Endothelial cell of umbilical vein (primary cell): Measurements from ENCODE around the gene TRERF1. TPM values are rescaled to one million over a fixed set of nuclear protein-coding genes. Genes with fewer than 3 reads are reported as not detected.
"Not testable (repeated sequence)": the region's sequence is repeated elsewhere in the genome, so short reads cannot be mapped to it uniquely, and the experiment has no call there.

ENCODE experiments used
- BruUV-seq: library from RNA; stranded (reverse); fragments of 400-500 nt; replicated peaks from 2 replicates; lab custom pipeline; 2021; lab: Mats Ljungman, UMichigan
- CTCF ChIA-PET: fragments of 300-600, 350-600 bp; sonication (Branson Sonifier 250); formaldehyde crosslinking; loops from one replicate; lab custom pipeline; 2021; ENCODE audit warnings: antibody characterized with exemption, inconsistent platforms; lab: Charles Lee
- POLR2A ChIA-PET: fragments of 300-600, 350-600 bp; sonication (Branson Sonifier 250); formaldehyde crosslinking; loops from one replicate; lab custom pipeline; 2021; ENCODE audit warnings: antibody characterized with exemption, inconsistent platforms; lab: Charles Lee
- DNase-seq: peaks from one replicate; pipeline ENCODE4 v3.0.0-alpha.2; 2011; ENCODE audit warnings: low read depth, low spot score
- FAIRE-seq: peaks from 2 replicates; lab custom pipeline; 2011; peaks lifted over from hg19 to GRCh38; lab: Jason Lieb, UNC
- H2AFZ ChIP-seq: 2 replicates; pipeline ENCODE4 v1.6.0; 2012; ENCODE audit warnings: low read depth, low read length, control low read depth, inconsistent platforms
- H3K27ac ChIP-seq: 2 replicates; pipeline ENCODE4 v1.5.1; 2011; ENCODE audit warnings: low read depth, mild to moderate bottlenecking, control low read depth, low read length, moderate library complexity; ENCODE audit not compliant: insufficient read depth
- H3K27me3 ChIP-seq, 2 experiments: 2 replicates each; pipeline versions ENCODE4 v1.6.0 to v1.6.1; 2011; ENCODE audit warnings: low read length in 2 of 2, mixed read lengths in 1 of 2; ENCODE audit not compliant: control insufficient read depth in 2 of 2, insufficient read depth in 2 of 2
- H3K36me3 ChIP-seq, 2 experiments: 2 replicates in 1 of 2; 3 replicates in 1 of 2; pipeline ENCODE4 v1.5.1; 2011; ENCODE audit warnings: low read length in 2 of 2, mild to moderate bottlenecking in 1 of 2, moderate library complexity in 1 of 2; ENCODE audit not compliant: control insufficient read depth in 2 of 2, insufficient read depth in 2 of 2; ENCODE audit errors: extremely low read depth in 1 of 2
- H3K4me1 ChIP-seq: 3 replicates; pipeline ENCODE4 v1.5.1; 2011; ENCODE audit warnings: mild to moderate bottlenecking, low read length; ENCODE audit not compliant: control insufficient read depth, insufficient read depth; ENCODE audit errors: extremely low read depth
- H3K4me2 ChIP-seq: 2 replicates; pipeline ENCODE4 v1.6.1; 2011; ENCODE audit warnings: low read length, control low read depth, mixed read lengths; ENCODE audit not compliant: insufficient read depth
- H3K4me3 ChIP-seq, 3 experiments: fragments of 200-600 bp in 1 of 3; sonication (generic), shearing (Covaris generic) in 1 of 3; replicated peaks in 1 of 3; 2 replicates each; pipeline ENCODE4 v1.5.1; 2011 to 2016; ENCODE audit warnings: control low read depth in 3 of 3, low read length in 3 of 3, mild to moderate bottlenecking in 2 of 3, inconsistent platforms in 1 of 3, low read depth in 1 of 3, moderate library complexity in 1 of 3; ENCODE audit not compliant: insufficient read depth in 1 of 3
- H3K79me2 ChIP-seq: 2 replicates; pipeline ENCODE4 v1.6.0; 2012; ENCODE audit warnings: low read length, inconsistent platforms; ENCODE audit not compliant: control insufficient read depth, insufficient read depth
- H3K9ac ChIP-seq: replicated peaks from 2 replicates; pipeline ENCODE3; 2011; ENCODE audit warnings: low read length, control low read depth; ENCODE audit not compliant: insufficient read depth; ENCODE audit errors: extremely low read depth
- H3K9me1 ChIP-seq: replicated peaks from 3 replicates; pipeline ENCODE4 v1.6.0; 2011; ENCODE audit warnings: mild to moderate bottlenecking, low read length; ENCODE audit not compliant: control insufficient read depth, insufficient read depth; ENCODE audit errors: extremely low read depth
- H3K9me3 ChIP-seq: replicated peaks from 2 replicates; pipeline ENCODE4 v1.5.1; 2012; ENCODE audit warnings: low read length, inconsistent platforms; ENCODE audit not compliant: control insufficient read depth, insufficient read depth
- H4K20me1 ChIP-seq: replicated peaks from 2 replicates; pipeline ENCODE3; 2011; ENCODE audit warnings: mild to moderate bottlenecking, low read length; ENCODE audit not compliant: control insufficient read depth, insufficient read depth; ENCODE audit errors: extremely low read depth
- EZH2 ChIP-seq: IDR thresholded peaks from 2 replicates; pipeline ENCODE4 v1.6.1; 2012; ENCODE audit warnings: borderline replicate concordance, low read depth, mild to moderate bottlenecking, moderate library complexity, low read length, inconsistent platforms; ENCODE audit not compliant: severe bottlenecking
- FOS ChIP-seq: IDR thresholded peaks from 2 replicates; pipeline ENCODE4 v1.6.1; 2011; ENCODE audit warnings: mild to moderate bottlenecking, low read length, moderate library complexity, borderline replicate concordance; ENCODE audit not compliant: insufficient read depth
- GATA2 ChIP-seq: IDR thresholded peaks from 2 replicates; pipeline ENCODE4 v1.7.0; 2011; ENCODE audit warnings: low read depth, mild to moderate bottlenecking, moderate library complexity, mixed read lengths, low read length; ENCODE audit not compliant: insufficient read length, insufficient read depth
- JUN ChIP-seq: IDR thresholded peaks from 2 replicates; pipeline ENCODE4 v1.6.1; 2011; ENCODE audit warnings: borderline replicate concordance, low read depth; ENCODE audit not compliant: insufficient read length, insufficient read depth
- MYC ChIP-seq: IDR thresholded peaks from one replicate; pipeline ENCODE4 v1.6.1; 2011; ENCODE audit warnings: mild to moderate bottlenecking, low read depth, low read length
- POLR2A ChIP-seq: IDR thresholded peaks from 2 replicates; pipeline ENCODE4 v1.6.1; 2012; ENCODE audit warnings: low read depth, mild to moderate bottlenecking, control low read depth, low read length
- POLR2AphosphoS5 ChIP-seq: IDR thresholded peaks from 2 replicates; pipeline ENCODE4 v1.6.1; 2012; ENCODE audit warnings: low read depth, mild to moderate bottlenecking, control low read depth, low read length, moderate library complexity; ENCODE audit not compliant: insufficient read depth
- dilution Hi-C: fragments of 300-500 bp; cut with MboI; formaldehyde crosslinking; loops from one replicate; pipeline ENCODE4 v1.15.0; 2019; ENCODE audit warnings: low sequenced_read_pairs; ENCODE audit not compliant: extremely low pct_ligation_motif_present
- intact Hi-C: fragments of 100-400 bp; cut with micrococcal nuclease; formaldehyde crosslinking; loops from one replicate; pipeline ENCODE4 v1.10.0; 2022
- polyA plus RNA-seq, 4 experiments: library from polyadenylated mRNA; depleted of rRNA in 3 of 4; stranded (reverse) in 3 of 4; unstranded in 1 of 4; fragments of >200 nt; gene quantifications; 2 replicates each; pipeline versions ENCODE4 v1.2.1 to v1.2.3, GENCODE V29; 2011 to 2012; ENCODE audit warnings: missing spikeins in 1 of 4
- total RNA-seq: library from RNA; stranded (reverse); gene quantifications from 2 replicates; pipeline ENCODE4 v1.2.3, GENCODE V29; 2021
- TF ChIP-seq, protein P1 (sequence below), 2 donors: IDR thresholded peaks; 1 replicate in 1 of 2; 2 replicates in 1 of 2; pipeline ENCODE4 v1.5.1; 2011; ENCODE audit warnings: low read length in 2 of 2, mild to moderate bottlenecking in 2 of 2, moderate library complexity in 2 of 2, control low read depth in 1 of 2, inconsistent platforms in 1 of 2, low read depth in 1 of 2; ENCODE audit not compliant: insufficient read depth in 1 of 2; ENCODE audit errors: extremely low read depth in 1 of 2
- TF ChIP-seq, protein P2 (sequence below): IDR thresholded peaks from 2 replicates; pipeline ENCODE4 v1.6.1; 2011; ENCODE audit not compliant: insufficient read depth, insufficient read length

The TRERF1 gene
- total and polyA plus RNA-seq, 2 donors (not counting 3 experiments of a cell fraction or from before 2014, with no cell fraction given) = 0.73 to 5.5 TPM

DNA sequence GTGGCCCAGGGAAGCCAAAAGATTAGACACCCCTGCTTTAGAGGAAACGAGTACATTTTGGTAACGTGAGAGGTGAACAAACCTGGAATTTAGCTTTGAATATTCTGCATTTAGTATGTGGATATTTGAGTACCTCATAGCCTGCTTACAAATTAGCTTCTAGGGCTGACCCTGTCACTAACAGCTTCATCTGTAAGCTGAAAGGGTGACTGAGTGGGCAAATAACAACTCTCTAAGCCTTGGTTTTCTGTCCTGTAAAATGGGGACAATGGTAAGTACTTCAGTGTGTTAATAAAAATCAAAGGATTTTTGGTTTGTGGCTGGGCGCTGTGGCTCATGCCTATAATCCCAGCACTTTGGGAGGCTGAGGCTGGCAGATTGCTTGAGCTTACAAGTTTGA, 248.5 kb downstream of the TRERF1 start:
- Histone ChIP-seq H3K9me1 (no peaks in the 10 kb centered on the region), H3K79me2 (no peaks in the 10 kb centered on the region), H3K4me2 (no peak overlapping the region), H3K9ac (no peak overlapping the region), H3K4me1 (peaks cover under 1% of the 10 kb centered on the region), H3K27me3 (no peaks in the 10 kb centered on the region), H3K27ac (no peak overlapping the region), H3K36me3 (peaks cover 4 to 7% of the 10 kb centered on the region in 2 experiments), H3K9me3 (no peaks in the 10 kb centered on the region), H4K20me1 (no peaks in the 10 kb centered on the region), H3K4me3 (no peak overlapping the region), H2AFZ (no peak overlapping the region)
- ChIA-PET POLR2A (no interaction called here), CTCF (interaction anchor here (1.9 to 4.7 kb wide), 2 partner anchors 12 to 344 kb away, joined by 6 to 22 read pairs; no protein-coding TSS in a partner anchor)
- no TSS peak for BruUV-seq
- dilution Hi-C loops = no loop called here
- intact Hi-C loops = no loop called here
- TF ChIP-seq JUN (no peak), EZH2 (no peak), POLR2A (no peak), POLR2AphosphoS5 (no peak), GATA2 (no peak), MYC (no peak), FOS (no peak)
- TF ChIP-seq, protein P1, sequence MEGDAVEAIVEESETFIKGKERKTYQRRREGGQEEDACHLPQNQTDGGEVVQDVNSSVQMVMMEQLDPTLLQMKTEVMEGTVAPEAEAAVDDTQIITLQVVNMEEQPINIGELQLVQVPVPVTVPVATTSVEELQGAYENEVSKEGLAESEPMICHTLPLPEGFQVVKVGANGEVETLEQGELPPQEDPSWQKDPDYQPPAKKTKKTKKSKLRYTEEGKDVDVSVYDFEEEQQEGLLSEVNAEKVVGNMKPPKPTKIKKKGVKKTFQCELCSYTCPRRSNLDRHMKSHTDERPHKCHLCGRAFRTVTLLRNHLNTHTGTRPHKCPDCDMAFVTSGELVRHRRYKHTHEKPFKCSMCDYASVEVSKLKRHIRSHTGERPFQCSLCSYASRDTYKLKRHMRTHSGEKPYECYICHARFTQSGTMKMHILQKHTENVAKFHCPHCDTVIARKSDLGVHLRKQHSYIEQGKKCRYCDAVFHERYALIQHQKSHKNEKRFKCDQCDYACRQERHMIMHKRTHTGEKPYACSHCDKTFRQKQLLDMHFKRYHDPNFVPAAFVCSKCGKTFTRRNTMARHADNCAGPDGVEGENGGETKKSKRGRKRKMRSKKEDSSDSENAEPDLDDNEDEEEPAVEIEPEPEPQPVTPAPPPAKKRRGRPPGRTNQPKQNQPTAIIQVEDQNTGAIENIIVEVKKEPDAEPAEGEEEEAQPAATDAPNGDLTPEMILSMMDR (IDR thresholded peaks at IDR 0.05; ENCODE audit: extremely low read depth in 1 of 2, insufficient read depth in 1 of 2, low read depth in 1 of 2, low read length in 2 of 2) = no peak
- TF ChIP-seq, protein P2, sequence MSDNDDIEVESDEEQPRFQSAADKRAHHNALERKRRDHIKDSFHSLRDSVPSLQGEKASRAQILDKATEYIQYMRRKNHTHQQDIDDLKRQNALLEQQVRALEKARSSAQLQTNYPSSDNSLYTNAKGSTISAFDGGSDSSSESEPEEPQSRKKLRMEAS = no peak
- DNase-seq (no peak), FAIRE-seq (no peak)

DNA sequence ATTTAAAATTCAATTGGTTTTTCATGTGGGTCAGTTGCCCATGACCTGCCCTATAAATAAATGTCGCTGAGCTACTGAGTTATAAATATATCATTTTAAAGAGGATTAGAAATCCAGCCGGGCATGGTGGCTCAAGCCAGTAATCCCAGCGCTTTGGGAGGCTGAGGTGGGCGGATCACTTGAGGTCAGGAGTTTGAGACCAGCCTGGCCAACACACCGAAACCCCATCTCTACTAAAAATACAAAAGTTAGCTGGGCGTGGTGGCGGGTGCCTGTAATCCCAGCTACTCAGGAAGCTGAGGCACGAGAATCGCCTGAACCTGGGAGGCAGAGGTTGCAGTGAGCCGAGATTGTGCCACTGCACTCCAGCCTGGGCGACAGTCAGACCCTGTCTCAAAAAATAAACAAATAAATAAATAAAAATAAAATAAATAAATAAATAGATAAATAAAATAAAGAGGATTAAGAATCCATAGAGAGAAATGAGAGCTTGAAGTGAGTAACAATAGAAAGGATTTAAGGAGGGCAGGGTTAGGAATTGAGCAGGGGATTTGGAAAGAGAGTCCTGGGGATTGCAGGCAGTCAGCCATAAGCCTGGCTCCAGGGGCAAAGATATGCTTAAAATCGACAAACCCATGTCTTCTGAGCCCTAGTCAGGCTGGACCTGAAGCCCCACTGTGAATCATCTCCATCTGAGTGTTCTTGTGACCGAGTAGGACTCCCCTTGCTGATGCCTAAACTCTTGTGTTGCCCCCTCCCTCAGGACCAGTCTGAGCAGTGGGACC, 249.4 kb downstream of the TRERF1 start:
- H3K4me2 ChIP-seq, H3K9ac ChIP-seq, dilution Hi-C loops, POLR2A ChIA-PET, BruUV-seq, H3K9me1 ChIP-seq, H3K27me3 ChIP-seq, H3K27ac ChIP-seq, H3K36me3 ChIP-seq, H3K4me3 ChIP-seq, H3K4me1 ChIP-seq, DNase-seq, H4K20me1 ChIP-seq, intact Hi-C loops, H3K9me3 ChIP-seq, H2AFZ ChIP-seq, H3K79me2 ChIP-seq: not testable (repeated sequence)
- CTCF ChIA-PET = interaction anchor here (1.9 to 4.7 kb wide), 2 partner anchors 12 to 345 kb away, joined by 6 to 22 read pairs; no protein-coding TSS in a partner anchor
- peak; percentile 4 for FAIRE-seq
